UCSD-AML1 (cell line): ENCODE measurements around the gene VWF.

Experiments used
- DNase-seq: peaks from one replicate; lab custom pipeline; 2025; ENCODE audit not compliant: unreplicated experiment; lab: John Stamatoyannopoulos, UW

Gene VWF

GRCh38 chr12:5921966-5922899 lies 202.2 kb downstream of the VWF start:
- no peak for DNase-seq

GRCh38 chr12:5921027-5921909 lies 203.2 kb downstream of the VWF start:
- no peak for DNase-seq

- DNase-seq, result no peak
These were observed 207.6 kb downstream of the VWF start for GRCh38 chr12:5916785-5917290.

- DNase-seq, result no peak
These were observed 209.0 kb downstream of the VWF start for GRCh38 chr12:5915511-5915910.

- no peak for DNase-seq
These were observed 209.9 kb downstream of the VWF start for GRCh38 chr12:5914387-5915149.

GRCh38 chr12:5913387-5913786 lies 211.1 kb downstream of the VWF start:
- no peak for DNase-seq

GRCh38 chr12:5912437-5913334 lies 211.8 kb downstream of the VWF start:
- DNase-seq, result no peak

GRCh38 chr12:5912011-5912410 lies 212.5 kb downstream of the VWF start:
- no peak for DNase-seq

GRCh38 chr12:5910790-5911548 lies 213.5 kb downstream of the VWF start:
- DNase-seq, result no peak

GRCh38 chr12:5909560-5909959 lies 214.9 kb downstream of the VWF start:
- no peak for DNase-seq

- DNase-seq, result no peak
These were observed 216.2 kb downstream of the VWF start for GRCh38 chr12:5908251-5908650.

GRCh38 chr12:5907807-5908206 lies 216.7 kb downstream of the VWF start:
- DNase-seq, result no peak

- no peak for DNase-seq
These were observed 218.7 kb downstream of the VWF start for GRCh38 chr12:5905757-5906156.

GRCh38 chr12:5904969-5905368 lies 219.5 kb downstream of the VWF start:
- no peak for DNase-seq

- no peak for DNase-seq
These were observed 220.0 kb downstream of the VWF start for GRCh38 chr12:5904441-5904840.

- DNase-seq, result no peak
These were observed 221.7 kb downstream of the VWF start for GRCh38 chr12:5902736-5903135.

- no peak for DNase-seq
These were observed 223.1 kb downstream of the VWF start for GRCh38 chr12:5901416-5901815.

GRCh38 chr12:5900533-5901205 lies 223.8 kb downstream of the VWF start:
- DNase-seq, result no peak

- no peak for DNase-seq
These were observed 224.4 kb downstream of the VWF start for GRCh38 chr12:5900076-5900475.
